ENCODE data around the gene CACHD1. TPM values are rescaled to one million over a fixed set of nuclear protein-coding genes. Genes with fewer than 3 reads are reported as not detected.

CACHD1 gene
- total RNA-seq, 1 experiment from 2014 or later, result 29.9 TPM

GRCh38 chr1:64679177-64679576 is 209.2 kb downstream of the CACHD1 start:
- TF ChIP-seq TCF7L2 (IDR thresholded peaks at IDR 0.05; ENCODE audit: low read depth, low read length), result no peak
- TF ChIP-seq CTCF (IDR thresholded peaks at IDR 0.05), result no peak
- no peak for TF ChIP-seq SIN3A (IDR thresholded peaks at IDR 0.05; ENCODE audit: borderline replicate concordance, insufficient read depth, low read depth, low read length)
- TF ChIP-seq REST (IDR thresholded peaks at IDR 0.05; ENCODE audit: insufficient read depth in 1 of 2, low read depth in 2 of 2, low read length in 1 of 2), result no peak
- no peak for DNase-seq (ENCODE audit: low read depth, low spot score)
- Histone ChIP-seq H3K4me1 (ENCODE audit: control insufficient read depth, insufficient read depth, low read length) (no peaks in the 10 kb centered on the region), H3K4me3 (ENCODE audit: low read depth in 2 of 2, low read length in 2 of 2) (no peak overlapping the region), H3K27ac (ENCODE audit: low read length) (no peak overlapping the region), H3K9me3 (ENCODE audit: control insufficient read depth, insufficient read depth, low read depth, low read length) (no peaks in the 10 kb centered on the region), H3K36me3 (ENCODE audit: control insufficient read depth, insufficient read depth, low read length) (peaks cover 15% of the 10 kb centered on the region), H3K27me3 (ENCODE audit: control insufficient read depth, insufficient read depth, low read length) (no peaks in the 10 kb centered on the region)
- no TSS peak for BruUV-seq (replicated peaks)
- ChIA-PET CTCF (no interaction called here), POLR2A (no interaction called here)
- no peak for ATAC-seq
- in situ Hi-C loops (cut with HindIII; ENCODE audit: low pct_unique_long_range_greater_than_20kb, low sequenced_read_pairs), result no loop called here
- intact Hi-C loops (cut with micrococcal nuclease; ENCODE audit: unreplicated experiment), result no loop called here

- Histone ChIP-seq H3K36me3 (ENCODE audit: control insufficient read depth, insufficient read depth, low read length) (peaks cover 15% of the 10 kb centered on the region), H3K27me3 (ENCODE audit: control insufficient read depth, insufficient read depth, low read length) (no peaks in the 10 kb centered on the region), H3K4me1 (ENCODE audit: control insufficient read depth, insufficient read depth, low read length) (no peaks in the 10 kb centered on the region), H3K9me3 (ENCODE audit: control insufficient read depth, insufficient read depth, low read depth, low read length) (no peaks in the 10 kb centered on the region), H3K4me3 (ENCODE audit: low read depth in 2 of 2, low read length in 2 of 2) (no peak overlapping the region), H3K27ac (ENCODE audit: low read length) (no peak overlapping the region)
- no peak for ATAC-seq
- no TSS peak for BruUV-seq (replicated peaks)
- no peak for TF ChIP-seq POLR2AphosphoS5 (IDR thresholded peaks at IDR 0.05; ENCODE audit: low read depth, low read length)
- TF ChIP-seq REST (IDR thresholded peaks at IDR 0.05; ENCODE audit: insufficient read depth in 1 of 2, low read depth in 2 of 2, low read length in 1 of 2), result no peak
- no peak for TF ChIP-seq TCF7L2 (IDR thresholded peaks at IDR 0.05; ENCODE audit: low read depth, low read length)
- TF ChIP-seq CTCF (IDR thresholded peaks at IDR 0.05), result no peak
- TF ChIP-seq SIN3A (IDR thresholded peaks at IDR 0.05; ENCODE audit: borderline replicate concordance, insufficient read depth, low read depth, low read length), result no peak
- POLR2A ChIA-PET, result no interaction called here
- CTCF ChIA-PET, result no interaction called here
- intact Hi-C loops (cut with micrococcal nuclease; ENCODE audit: unreplicated experiment) (no loop called here), in situ Hi-C loops (cut with HindIII; ENCODE audit: low pct_unique_long_range_greater_than_20kb, low sequenced_read_pairs) (no loop called here)
- DNase-seq (ENCODE audit: low read depth, low spot score), result no peak
These were observed 210.7 kb downstream of the CACHD1 start for GRCh38 chr1:64680599-64680998.
